H1 (cell line): ENCODE results near the gene TBC1D16. TPM values are rescaled to one million over a fixed set of nuclear protein-coding genes. Genes with fewer than 3 reads are reported as not detected.

ENCODE experiments used
- CTCF ChIP-seq, 3 experiments: IDR thresholded peaks; 1 replicate in 2 of 3; 2 replicates in 1 of 3; pipeline versions ENCODE4 v1.5.1 to v1.6.1; 2011; ENCODE audit warnings: low read length in 3 of 3, mild to moderate bottlenecking in 3 of 3, inconsistent platforms in 2 of 3, low read depth in 1 of 3, moderate library complexity in 1 of 3; ENCODE audit not compliant: insufficient read depth in 1 of 3; ENCODE audit errors: control extremely low read depth in 1 of 3
- E2F6 ChIP-seq: IDR thresholded peaks from 2 replicates; pipeline ENCODE4 v1.6.1; 2012; ENCODE audit warnings: inconsistent platforms
- POU5F1 ChIP-seq: IDR thresholded peaks from 2 replicates; pipeline ENCODE4 v1.6.1; 2011; ENCODE audit warnings: low read depth, mild to moderate bottlenecking, low read length, moderate library complexity
- SAP30 ChIP-seq: fragments of 300-600 bp; sonication (generic); IDR thresholded peaks from 2 replicates; pipeline ENCODE4 v1.7.1; 2012; ENCODE audit warnings: low read length, moderate library complexity, mild to moderate bottlenecking, inconsistent platforms; ENCODE audit not compliant: insufficient read depth, insufficient replicate concordance
- TCF12 ChIP-seq: IDR thresholded peaks from 2 replicates; pipeline ENCODE4 v1.6.1; 2011; ENCODE audit warnings: low read depth, mild to moderate bottlenecking, low read length
- USF2 ChIP-seq: IDR thresholded peaks from 2 replicates; pipeline ENCODE4 v1.6.1; 2011; ENCODE audit warnings: low read length, improper control_type of control experiment
- polyA plus RNA-seq, 7 experiments: library from polyadenylated mRNA; depleted of rRNA in 3 of 7; stranded (reverse) in 5 of 7; unstranded in 2 of 7; fragments of >200 nt in 5 of 7; fragments of 200-250 nt in 2 of 7; gene quantifications; 1 replicate in 5 of 7; 2 replicates in 1 of 7; 4 replicates in 1 of 7; pipeline versions ENCODE4 v1.2.1 to v1.2.3, GENCODE V29; 2011 to 2013; ENCODE audit warnings: missing spikeins in 2 of 7, mixed read lengths in 2 of 7
- total RNA-seq: library from RNA; stranded (reverse); fragmentation: NEBNext Ultra II Directional; extraction: Animal tissue kit (Norgen Biotek cat#: 25700); gene quantifications from 2 replicates; pipeline ENCODE4 v1.2.1, GENCODE V29; 2021

TBC1D16 gene
- total and polyA plus RNA-seq, 2 of the 8 experiments (the other 6 are each of a cell fraction or from before 2014, with no cell fraction given), result 21.1 to 109 TPM

GRCh38 chr17:79918581-79919163 is 117.0 kb downstream of the TBC1D16 start (continued):
- no peak for TF ChIP-seq USF2
- no peak for TF ChIP-seq POU5F1
- TF ChIP-seq CTCF (IDR thresholded peaks at IDR 0.05; ENCODE audit: control extremely low read depth in 1 of 3, insufficient read depth in 1 of 3, low read depth in 1 of 3, low read length in 3 of 3), result no peak
- no peak for TF ChIP-seq E2F6
- TF ChIP-seq TCF12, result no peak
- no peak for TF ChIP-seq SAP30
- TF ChIP-seq, all 59 proteins: peak for 0
